T-helper 22 cell (primary cell): ENCODE data around the gene SEC31B.

Experiments
- DNase-seq: peaks from one replicate; pipeline ENCODE4 v3.0.0-alpha.2; 2020; ENCODE audit warnings: low read depth

SEC31B gene

GRCh38 chr10:100446130-100446761, 73.4 kb downstream of the SEC31B start:
- DNase-seq = no peak

- DNase-seq = no peak
These were observed 77.1 kb downstream of the SEC31B start for GRCh38 chr10:100442548-100442947.

GRCh38 chr10:100438674-100439315, 80.9 kb downstream of the SEC31B start:
- DNase-seq = no peak
